HepG2 (cell line): Measurements from ENCODE around the gene C5orf47. TPM values are rescaled to one million over a fixed set of nuclear protein-coding genes. Genes with fewer than 3 reads are reported as not detected.

Experiments used
- ASH2L ChIP-seq: fragments of 300-600, 200-600 bp; sonication (generic); IDR thresholded peaks from 2 replicates; pipeline ENCODE4 v1.7.0; 2017; ENCODE audit warnings: low read depth, mild to moderate bottlenecking, moderate library complexity, mixed read lengths, low read length; ENCODE audit not compliant: insufficient read length
- CREB3 ChIP-seq: sonication (generic); formaldehyde crosslinking; IDR thresholded peaks from 2 replicates; pipeline ENCODE4 v1.5.0; 2020; ENCODE audit warnings: missing genetic modification reagents
- GATA4 ChIP-seq: sonication (generic); IDR thresholded peaks from 2 replicates; pipeline ENCODE4 v1.6.1; 2016; ENCODE audit warnings: antibody characterized with exemption, low read depth, borderline replicate concordance
- NR2F2 ChIP-seq: IDR thresholded peaks from 2 replicates; pipeline ENCODE4 v1.6.1; 2012; ENCODE audit warnings: low read depth, inconsistent platforms, borderline replicate concordance
- REL ChIP-seq: sonication (generic); formaldehyde crosslinking; conservative IDR thresholded peaks from 2 replicates; pipeline ENCODE4 v1.8.0; 2022; ENCODE audit warnings: mild to moderate bottlenecking, missing genetic modification reagents, moderate library complexity
- RFX1 ChIP-seq: fragments of 450-650 bp; IDR thresholded peaks from 2 replicates; pipeline ENCODE4 v1.6.1; 2017
- SP1 ChIP-seq, 2 experiments: fragments of 450-650 bp in 1 of 2; sonication (generic) in 1 of 2; formaldehyde crosslinking in 1 of 2; IDR thresholded peaks; 2 replicates each; pipeline versions ENCODE4 v1.4.0 to v1.6.1; 2016 to 2020; ENCODE audit warnings: missing genetic modification reagents in 1 of 2
- SYNCRIP ChIP-seq: fragments of 200-400 bp; formaldehyde crosslinking; IDR thresholded peaks from 2 replicates; pipeline ENCODE4 v1.6.1; 2018; ENCODE audit warnings: mild to moderate bottlenecking, low read depth, low read length; ENCODE audit not compliant: insufficient read depth
- THAP9 ChIP-seq: sonication (generic); formaldehyde crosslinking; IDR thresholded peaks from 2 replicates; pipeline ENCODE4; 2020; ENCODE audit warnings: missing genetic modification reagents, mild to moderate bottlenecking, borderline replicate concordance
- ZIK1 ChIP-seq: sonication (generic); formaldehyde crosslinking; IDR thresholded peaks from 2 replicates; pipeline ENCODE4 v1.5.0; 2020; ENCODE audit warnings: mild to moderate bottlenecking, low read depth, missing genetic modification reagents, borderline replicate concordance
- ZNF333 ChIP-seq: sonication (generic); formaldehyde crosslinking; IDR thresholded peaks from 2 replicates; pipeline ENCODE4 v1.4.0; 2020; ENCODE audit warnings: mild to moderate bottlenecking, missing genetic modification reagents, borderline replicate concordance
- ZNF335 ChIP-seq: sonication (generic); formaldehyde crosslinking; IDR thresholded peaks from 2 replicates; pipeline ENCODE4 v1.4.0; 2020; ENCODE audit warnings: missing genetic modification reagents
- ZNF660 ChIP-seq: sonication (generic); formaldehyde crosslinking; IDR thresholded peaks from 2 replicates; pipeline ENCODE4 v1.5.1; 2020; ENCODE audit warnings: mild to moderate bottlenecking, low read depth, missing genetic modification reagents, borderline replicate concordance
- ZNF780A ChIP-seq: sonication (generic); formaldehyde crosslinking; IDR thresholded peaks from 2 replicates; pipeline ENCODE4 v1.8.0; 2022; ENCODE audit warnings: mild to moderate bottlenecking, missing genetic modification reagents, moderate library complexity
- polyA plus RNA-seq, 8 experiments: library from polyadenylated mRNA; depleted of rRNA in 3 of 8; stranded (reverse) in 7 of 8; unstranded in 1 of 8; fragments of >200 nt; fragmentation: Illumina TruSeq in 4 of 8; extraction: Trizol in 4 of 8; gene quantifications; 2 replicates each; pipeline versions ENCODE4 v1.2.1 to v1.2.3, GENCODE V29; 2011 to 2016; ENCODE audit warnings: low read depth in 4 of 8, missing spikeins in 1 of 8, mixed read lengths in 1 of 8; ENCODE audit not compliant: insufficient read depth in 1 of 8
- total RNA-seq, 5 experiments: library from RNA; depleted of rRNA; stranded (reverse); fragments of >200 nt; fragmentation: Illumina TruSeq; extraction: Trizol; gene quantifications; 2 replicates each; pipeline ENCODE4 v1.2.3, GENCODE V29; 2016; ENCODE audit warnings: low read depth in 1 of 5
- TF ChIP-seq, protein P1 (sequence below): sonication (generic); formaldehyde crosslinking; IDR thresholded peaks from 2 replicates; pipeline ENCODE4 v1.5.0; 2020; ENCODE audit warnings: missing genetic modification reagents, mild to moderate bottlenecking, borderline replicate concordance
- TF ChIP-seq, protein P2 (sequence below): sonication (generic); formaldehyde crosslinking; conservative IDR thresholded peaks from 2 replicates; pipeline ENCODE4 v1.8.1; 2023; ENCODE audit warnings: missing genetic modification reagents

Gene C5orf47
- total and polyA plus RNA-seq, 2 of the 13 experiments (the other 11 are each of a cell fraction or from before 2014, with no cell fraction given): not detected

GRCh38 chr5:173941758-173942401 lies 47.1 kb upstream of the C5orf47 start (continued):
- TF ChIP-seq ZNF780A (CRISPR knock-in tag) (no peak), ZIK1 (CRISPR knock-in tag) (no peak), THAP9 (CRISPR knock-in tag) (no peak), ZNF660 (CRISPR knock-in tag) (no peak), GATA4 (peak; percentile 74; the same call in 1 of the 2 replicates), NR2F2 (peak; percentile 89), CREB3 (CRISPR knock-in tag) (no peak), REL (no peak), SP1 (IDR thresholded peaks at IDR 0.05) (no peak), SP1 (CRISPR knock-in tag; IDR thresholded peaks at IDR 0.05) (no peak), RFX1 (no peak), SYNCRIP (no peak), ZNF333 (no peak), ASH2L (peak; percentile 62), ZNF335 (CRISPR knock-in tag) (no peak)
- TF ChIP-seq, protein P1, sequence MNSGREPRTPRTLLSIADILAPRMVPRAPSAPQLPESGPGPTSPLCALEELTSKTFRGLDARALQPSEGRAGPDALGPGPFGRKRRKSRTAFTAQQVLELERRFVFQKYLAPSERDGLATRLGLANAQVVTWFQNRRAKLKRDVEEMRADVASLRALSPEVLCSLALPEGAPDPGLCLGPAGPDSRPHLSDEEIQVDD (CRISPR knock-in tag): no peak
- TF ChIP-seq, protein P2, sequence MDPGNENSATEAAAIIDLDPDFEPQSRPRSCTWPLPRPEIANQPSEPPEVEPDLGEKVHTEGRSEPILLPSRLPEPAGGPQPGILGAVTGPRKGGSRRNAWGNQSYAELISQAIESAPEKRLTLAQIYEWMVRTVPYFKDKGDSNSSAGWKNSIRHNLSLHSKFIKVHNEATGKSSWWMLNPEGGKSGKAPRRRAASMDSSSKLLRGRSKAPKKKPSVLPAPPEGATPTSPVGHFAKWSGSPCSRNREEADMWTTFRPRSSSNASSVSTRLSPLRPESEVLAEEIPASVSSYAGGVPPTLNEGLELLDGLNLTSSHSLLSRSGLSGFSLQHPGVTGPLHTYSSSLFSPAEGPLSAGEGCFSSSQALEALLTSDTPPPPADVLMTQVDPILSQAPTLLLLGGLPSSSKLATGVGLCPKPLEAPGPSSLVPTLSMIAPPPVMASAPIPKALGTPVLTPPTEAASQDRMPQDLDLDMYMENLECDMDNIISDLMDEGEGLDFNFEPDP (CRISPR knock-in tag): 0 out of 2 replicates have a peak, but pooled peaks have one; percentile 45
